Activated CD4-positive, alpha-beta T cell treated with anti-CD3 and anti-CD28 coated beads for 24 hours (primary cell): ENCODE measurements around the gene ZFYVE28.

Experiments used
- DNase-seq, 2 donors: peaks; one replicate each; pipeline ENCODE4 v3.0.0-alpha.2; 2020; ENCODE audit warnings: low read depth in 2 of 2

Gene ZFYVE28

DNA sequence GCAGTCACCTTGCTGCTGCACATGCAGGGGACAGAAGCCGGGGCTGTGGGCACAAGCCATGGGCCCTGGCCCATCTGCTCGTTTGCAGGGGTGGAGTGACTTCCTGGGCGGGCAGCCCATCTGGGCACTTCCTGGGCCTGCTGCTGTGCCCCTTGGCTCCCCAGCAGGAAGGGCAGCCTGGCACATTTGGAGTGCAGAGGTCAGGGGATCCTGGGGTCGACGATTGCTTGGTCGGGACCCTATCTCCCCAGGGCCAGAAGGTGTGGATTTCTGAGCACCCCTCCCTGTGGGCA, 145.7 kb downstream of the ZFYVE28 start:
- DNase-seq: no peak

DNA sequence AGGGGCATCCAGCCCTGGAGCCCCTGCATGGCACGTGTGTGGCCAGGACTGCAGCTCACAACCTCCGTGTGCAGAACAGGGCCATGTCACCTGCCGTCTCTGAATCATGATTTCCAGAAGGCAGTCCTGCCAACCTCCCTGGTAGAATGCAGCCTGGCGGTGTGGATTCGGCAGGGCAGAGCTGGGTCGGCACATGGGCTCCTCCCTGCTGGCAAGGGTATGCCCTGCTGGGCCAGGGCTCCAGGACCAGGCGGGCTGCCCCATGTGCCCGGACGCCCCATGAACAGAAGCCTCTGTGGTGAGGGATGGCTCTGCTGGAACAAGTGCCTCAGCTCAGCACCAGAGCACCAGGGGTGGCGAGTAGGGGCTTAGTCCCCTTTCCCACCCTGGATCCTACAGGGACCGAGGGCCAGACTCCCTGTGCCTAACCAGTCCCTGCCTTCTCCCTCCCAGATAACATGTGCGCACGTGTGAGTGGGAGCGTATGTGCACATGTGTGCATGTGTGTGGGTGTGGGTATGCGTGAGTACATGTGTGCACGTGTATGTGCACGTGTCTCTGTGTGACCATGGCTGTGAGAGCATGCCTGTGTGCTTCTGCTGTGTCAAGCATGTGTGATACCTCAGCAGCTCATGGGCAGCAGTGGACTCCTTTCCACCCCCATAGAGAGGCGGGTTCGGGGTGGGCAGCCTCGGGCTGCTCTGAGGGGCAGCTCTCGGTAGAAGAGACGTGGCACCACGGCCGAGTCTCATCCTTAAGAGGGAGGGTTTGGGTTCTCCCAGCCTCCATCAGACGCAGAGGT, 146.2 kb downstream of the ZFYVE28 start:
- no peak for DNase-seq

DNA sequence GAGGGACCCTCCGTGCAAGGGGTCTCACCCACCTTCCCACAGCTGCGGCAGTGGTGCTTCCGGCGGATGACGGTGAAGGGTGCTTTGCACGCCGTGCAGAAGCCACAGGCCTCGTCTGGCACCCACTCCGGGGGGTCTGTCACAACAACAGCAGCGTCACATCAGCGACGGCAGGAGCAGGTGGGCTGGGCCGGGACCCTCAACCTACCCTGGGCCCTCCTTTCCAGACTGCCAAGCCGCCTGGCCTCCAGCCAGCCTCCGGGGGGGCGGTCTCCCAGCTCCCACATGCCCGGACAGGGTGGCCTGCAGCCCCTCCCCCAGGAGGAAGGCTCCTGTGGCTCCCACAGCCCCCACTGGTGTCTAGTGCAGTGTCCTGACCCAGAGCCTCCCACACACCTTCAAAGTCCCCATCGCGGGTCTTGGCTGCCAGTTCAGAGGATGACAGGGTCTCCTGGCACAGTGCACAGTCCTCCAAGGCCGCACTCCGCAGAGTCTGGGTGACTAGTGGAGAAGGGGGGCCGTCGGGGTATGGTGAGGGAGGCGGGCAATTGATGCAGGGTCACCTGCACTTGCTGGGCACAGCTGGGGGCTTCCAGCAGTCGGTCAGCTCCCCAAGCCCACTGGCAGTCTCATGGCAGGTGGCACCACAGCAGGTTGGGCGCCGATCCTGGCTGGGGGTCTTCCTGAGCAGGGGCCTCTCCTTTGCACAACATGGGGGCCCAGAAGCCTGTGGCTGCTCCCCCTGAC, 147.0 kb downstream of the ZFYVE28 start:
- DNase-seq: no peak

DNA sequence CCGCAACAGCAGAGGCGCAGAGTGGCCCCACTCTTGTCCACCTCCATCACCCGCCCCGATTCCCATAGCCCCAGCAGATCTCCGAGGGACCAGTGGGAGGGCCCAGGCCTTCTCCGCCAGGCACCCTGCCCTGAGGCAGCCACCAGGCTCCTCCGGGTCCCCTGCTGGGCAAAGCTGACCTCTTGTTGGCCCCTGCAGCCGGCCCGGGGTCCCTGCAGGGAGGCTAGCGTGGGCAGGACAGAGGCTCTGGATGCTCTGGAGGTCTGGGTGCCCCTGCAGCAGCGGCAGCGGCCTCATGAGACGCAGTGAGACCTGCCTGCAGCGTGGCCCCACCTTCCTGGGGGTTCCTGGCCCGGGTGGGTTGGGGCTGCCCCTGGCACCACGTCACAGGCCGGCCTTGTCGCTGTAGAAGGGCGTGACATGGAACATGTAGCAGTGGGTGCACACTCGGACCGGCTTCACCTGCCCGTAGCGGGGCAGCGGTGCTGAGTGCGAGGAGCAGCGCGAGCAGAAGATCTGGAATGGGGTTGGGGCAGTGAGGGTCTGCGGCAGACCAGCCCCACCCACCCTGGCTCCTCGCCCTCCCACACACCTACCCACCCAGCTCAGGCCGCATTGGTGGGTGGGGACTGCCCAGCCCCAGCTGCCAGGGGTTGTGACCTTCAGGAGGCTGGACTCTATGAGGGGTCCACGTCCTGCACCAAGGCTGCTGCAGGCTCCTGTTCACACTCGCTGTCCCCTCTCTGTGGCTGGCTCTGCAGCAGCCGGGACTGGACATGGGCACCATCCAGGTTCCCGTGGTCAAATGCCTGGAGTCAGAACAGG, 147.9 kb downstream of the ZFYVE28 start:
- DNase-seq: no peak

DNA sequence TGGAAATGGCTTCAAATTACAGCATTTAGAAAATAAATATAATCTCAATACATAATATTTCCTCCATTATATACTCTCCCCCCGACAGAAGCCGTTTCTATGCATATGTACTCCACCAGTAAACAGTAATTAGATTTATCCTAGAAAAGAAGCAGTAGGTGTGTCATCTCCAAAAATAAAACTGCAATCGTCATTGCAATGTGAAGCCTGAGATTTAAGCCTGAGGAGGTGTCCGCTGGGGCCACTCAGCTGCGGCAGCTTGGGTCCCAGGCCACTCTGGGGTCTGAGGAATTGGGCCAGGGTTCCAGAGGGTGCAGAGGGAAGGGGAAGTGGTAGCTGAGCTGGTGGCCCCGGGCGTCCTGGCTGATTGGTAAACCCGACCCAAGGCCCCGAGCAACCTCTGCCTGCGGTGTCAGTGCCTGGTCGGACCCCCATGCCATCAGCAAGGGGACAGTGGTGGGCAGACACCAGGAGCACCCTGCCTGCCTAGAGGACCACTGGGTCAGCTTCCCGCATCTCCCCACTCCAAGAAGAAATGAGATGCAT, 148.8 kb downstream of the ZFYVE28 start:
- no peak for DNase-seq

DNA sequence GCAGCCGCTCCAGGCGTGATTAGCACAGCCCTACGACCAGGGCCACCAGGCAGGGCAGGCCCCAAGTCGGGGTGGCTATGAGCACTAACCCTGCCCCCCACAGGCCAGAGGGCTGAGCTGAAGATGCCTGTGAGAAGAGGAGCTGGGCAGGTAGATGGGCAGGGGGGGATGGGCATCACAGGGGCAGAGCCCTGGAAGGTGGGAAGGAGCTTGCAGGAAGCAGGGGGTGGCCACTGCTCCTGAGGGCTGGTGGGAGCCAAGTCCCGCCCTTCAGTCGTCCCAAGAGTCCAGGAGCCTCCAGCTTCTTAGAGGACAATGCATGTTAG, 149.3 kb downstream of the ZFYVE28 start:
- DNase-seq: no peak

DNA sequence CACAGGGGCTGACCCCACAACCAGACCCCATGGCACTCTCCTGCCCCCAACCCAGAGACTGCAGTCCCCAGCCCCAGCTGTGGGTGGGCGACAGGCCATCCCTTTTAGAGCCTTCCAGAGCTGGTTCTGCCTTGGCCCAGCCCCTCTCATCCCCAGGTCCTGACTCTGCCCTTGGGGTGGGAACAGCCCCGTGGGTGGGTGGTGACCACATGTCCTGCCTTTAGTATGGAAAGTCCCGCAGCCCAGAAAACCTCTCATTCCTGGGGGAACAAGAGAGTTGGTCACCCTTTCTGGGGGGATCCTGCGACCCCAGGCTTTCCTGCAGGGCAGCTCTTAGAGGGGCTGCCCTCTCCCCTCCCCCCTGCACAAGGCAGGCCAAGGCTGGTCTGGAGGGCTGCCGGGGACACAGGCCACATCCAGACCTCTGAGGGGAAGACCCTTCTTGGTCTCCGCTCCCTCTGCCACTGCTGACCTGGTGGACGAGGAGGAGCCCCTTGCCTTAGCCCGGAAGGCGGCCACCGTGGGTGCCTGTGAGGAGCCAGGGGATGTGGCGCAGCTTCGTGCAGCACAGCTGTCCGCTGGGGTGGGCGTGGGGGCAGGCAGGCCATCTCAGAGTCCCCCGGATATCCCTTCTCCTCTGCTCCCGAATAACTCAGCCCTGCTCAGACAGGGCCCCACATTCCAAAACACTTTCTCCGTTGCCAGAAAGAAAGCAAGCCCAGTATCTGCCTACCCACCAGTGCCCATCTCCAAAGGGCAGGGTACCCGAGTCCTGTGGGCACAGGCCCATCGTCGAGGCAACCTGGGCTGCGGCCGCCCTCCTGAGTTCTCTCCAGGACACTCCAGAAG, 149.9 kb downstream of the ZFYVE28 start:
- no peak for DNase-seq

DNA sequence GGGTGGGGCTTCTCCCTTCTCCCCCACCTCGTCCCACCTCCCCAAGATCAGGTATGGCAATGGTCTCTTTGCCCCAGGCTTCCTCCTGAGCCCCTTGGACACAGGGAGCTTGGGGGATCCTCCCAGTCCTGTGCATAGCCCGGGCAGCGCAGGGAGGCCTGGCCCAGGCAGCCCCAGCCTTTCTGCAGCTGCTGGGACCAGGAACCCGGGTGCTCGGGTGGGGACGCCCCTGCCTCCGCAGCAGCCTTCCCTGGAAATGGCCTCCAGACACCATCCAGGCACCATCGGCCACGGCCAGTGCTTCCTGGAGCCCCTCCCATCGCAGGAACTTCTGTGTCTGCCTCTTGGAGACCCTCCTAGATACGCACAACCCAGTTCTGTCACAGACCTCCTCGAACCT, 150.6 kb downstream of the ZFYVE28 start:
- no peak for DNase-seq

DNA sequence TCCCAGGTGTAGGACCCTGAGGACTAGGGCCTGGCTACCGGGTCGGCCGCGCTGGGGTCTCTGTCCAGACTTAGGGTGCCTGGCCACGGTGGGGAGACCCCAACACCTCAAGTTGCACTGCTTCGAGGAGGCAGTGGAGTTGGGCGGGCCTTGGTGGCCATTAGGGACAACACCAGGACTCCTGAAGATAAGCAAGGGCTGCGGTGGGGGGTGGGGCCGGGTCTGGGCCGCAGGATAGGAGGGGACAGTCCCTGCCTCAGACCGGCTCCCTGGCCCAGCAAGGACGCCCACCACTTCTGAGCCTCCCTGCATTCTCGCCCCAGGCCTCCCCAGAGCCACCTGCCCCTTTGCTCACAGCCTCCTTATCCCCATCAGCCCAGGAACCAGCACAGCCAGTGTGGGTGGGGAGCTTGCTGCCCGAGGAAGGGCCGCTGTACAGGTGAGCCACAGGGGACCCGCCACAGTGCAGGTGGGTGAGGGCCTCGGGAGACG, 151.1 kb downstream of the ZFYVE28 start:
- DNase-seq: no peak

DNA sequence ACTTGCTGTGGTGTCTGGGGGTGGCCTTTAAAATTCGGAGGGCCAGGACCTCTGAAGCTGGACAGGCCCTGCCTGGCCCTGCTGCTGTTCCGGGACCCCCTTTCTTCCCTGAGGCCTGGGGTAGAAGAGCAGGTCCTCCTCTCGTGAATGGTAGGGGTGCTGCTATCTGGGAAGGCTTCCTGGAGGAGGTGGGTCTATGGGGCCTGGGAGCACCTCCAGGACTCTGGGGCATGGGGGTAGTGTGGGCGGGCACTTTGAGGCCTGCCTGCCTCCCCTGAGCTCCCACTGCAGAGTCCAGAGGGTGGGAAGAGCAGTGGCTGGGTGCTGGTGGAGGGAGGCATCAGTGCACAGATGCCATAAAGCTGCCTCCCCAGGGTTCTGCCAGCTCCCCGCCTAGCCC, 151.6 kb downstream of the ZFYVE28 start:
- no peak for DNase-seq

DNA sequence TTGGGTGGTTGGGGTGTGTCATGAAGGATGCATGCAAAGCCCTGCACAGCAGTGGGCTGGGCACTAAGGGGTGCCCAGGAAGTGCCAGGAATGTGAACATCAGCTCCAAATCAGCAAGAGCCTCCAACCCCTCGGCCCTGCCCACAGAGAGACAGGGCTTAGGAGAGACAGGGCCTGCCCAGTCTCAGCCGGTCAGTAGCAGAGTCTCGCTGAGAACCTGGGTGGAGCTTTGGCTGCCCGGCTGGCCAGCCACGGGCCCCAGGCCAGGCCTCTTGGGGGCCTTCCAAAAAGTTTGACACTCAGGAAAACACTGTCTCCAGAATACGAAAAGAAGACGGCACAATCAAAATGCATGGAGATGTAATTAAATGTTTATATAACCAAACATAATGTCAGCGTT, 152.3 kb downstream of the ZFYVE28 start:
- DNase-seq: no peak

DNA sequence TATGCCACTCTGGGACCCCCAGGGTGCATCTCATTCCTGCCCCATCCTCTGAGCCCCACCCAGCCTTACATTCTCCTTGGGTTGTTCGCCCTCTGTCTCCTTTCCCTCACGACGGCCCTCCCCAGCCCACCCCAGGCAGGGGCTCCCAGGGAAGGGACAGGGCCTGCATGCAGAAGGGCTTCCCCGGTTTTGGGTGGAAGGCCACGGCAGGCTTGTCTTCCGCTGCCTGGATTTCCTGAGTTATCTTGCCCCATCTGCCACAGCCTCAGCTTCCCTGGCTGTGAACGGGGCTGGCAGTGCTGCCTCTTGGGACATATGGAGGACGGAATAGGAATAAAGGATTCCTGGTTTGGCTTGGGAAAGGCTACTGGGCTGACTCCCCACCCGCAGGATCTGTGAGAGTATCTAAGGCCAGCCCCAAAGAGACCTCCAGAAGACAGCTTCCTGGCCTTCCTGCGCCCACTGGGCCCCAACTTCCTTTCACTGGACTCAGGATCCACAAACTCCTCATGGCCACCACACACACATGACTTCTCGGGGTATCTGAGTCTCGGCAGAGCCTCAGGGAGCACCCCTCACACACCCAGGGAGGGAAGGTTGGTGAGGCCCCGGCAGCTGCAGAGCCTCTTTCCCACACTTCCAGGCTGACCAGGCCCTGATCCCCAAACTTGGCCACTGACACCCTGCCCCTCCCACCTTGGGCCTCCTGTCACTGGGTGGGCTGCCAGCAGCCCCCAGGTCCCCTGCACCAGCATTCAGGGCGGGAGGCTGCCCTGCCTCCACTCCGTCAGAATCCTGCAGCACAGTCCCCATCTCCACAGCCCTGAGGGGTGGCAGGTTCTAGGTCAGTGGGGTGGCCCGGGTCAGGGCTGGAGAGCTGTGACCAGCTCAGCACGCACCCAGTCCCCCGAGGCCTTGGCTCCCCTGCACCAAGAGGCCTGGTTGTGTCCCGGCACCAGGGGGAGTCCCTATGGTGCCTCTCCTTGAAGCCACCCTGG, 153.0 kb downstream of the ZFYVE28 start:
- no peak for DNase-seq

DNA sequence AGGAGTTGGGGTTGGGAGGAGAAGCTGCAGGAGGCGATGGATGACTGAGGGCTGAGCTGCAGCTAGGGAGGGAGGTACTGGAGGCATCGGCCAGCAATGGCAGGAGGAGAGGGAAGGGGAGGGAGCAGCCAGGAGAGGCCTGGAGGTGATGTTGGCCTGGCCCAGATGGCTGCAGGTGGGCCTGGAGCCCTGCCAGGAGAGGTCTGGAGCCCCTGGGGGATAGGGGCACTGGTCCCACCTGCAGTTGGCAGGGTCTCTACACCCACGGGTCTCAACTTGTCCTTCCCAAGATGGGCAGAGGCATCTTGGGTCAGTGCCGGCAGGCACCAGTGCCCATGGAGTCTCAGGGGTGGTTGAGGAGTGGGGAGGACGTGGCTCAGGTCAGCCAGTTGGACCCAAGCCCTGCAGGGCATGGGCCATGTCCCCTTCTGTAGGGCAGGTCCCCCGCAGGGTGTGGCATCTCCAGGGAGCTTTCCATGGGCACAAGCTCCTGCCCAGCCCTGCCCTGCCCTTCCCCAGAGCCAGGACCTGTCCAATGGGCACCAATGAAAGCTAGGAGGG, 153.9 kb downstream of the ZFYVE28 start:
- DNase-seq: no peak

DNA sequence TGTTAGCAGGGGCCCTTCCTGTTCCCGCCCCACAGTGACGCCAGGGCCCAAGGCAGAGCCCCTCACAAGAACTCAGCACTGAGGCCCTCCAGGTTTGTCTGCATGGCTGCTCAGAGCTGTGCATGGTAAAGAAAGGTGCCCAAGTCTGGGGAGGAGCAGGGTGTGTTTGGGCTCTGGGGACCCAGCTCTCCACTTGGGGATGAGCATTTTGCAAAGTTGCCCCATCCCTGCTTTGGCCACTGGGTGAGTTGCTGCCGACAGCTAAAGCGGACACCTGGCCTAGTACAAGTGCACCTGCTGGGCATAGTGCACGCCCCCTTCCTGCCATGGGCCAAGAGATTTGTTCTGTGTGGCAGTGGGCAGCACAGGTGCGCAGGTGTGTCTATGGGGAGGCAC, 154.5 kb downstream of the ZFYVE28 start:
- DNase-seq: no peak

DNA sequence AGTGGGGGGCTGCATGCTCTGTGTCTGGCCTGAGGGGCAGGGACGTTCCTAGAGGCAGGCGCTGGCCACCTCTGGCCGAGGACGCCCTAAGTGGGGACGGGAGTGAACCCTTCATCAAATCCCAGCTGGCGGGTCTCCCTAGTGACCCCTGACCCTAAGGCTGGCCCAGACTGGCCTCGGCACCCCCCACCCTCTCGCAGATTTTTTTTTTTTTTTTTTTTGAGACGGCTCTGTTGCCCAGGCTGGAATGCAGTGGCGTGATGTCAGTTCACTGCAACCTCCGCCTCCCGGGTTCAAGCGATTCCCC, 155.5 kb downstream of the ZFYVE28 start:
- DNase-seq: no peak

DNA sequence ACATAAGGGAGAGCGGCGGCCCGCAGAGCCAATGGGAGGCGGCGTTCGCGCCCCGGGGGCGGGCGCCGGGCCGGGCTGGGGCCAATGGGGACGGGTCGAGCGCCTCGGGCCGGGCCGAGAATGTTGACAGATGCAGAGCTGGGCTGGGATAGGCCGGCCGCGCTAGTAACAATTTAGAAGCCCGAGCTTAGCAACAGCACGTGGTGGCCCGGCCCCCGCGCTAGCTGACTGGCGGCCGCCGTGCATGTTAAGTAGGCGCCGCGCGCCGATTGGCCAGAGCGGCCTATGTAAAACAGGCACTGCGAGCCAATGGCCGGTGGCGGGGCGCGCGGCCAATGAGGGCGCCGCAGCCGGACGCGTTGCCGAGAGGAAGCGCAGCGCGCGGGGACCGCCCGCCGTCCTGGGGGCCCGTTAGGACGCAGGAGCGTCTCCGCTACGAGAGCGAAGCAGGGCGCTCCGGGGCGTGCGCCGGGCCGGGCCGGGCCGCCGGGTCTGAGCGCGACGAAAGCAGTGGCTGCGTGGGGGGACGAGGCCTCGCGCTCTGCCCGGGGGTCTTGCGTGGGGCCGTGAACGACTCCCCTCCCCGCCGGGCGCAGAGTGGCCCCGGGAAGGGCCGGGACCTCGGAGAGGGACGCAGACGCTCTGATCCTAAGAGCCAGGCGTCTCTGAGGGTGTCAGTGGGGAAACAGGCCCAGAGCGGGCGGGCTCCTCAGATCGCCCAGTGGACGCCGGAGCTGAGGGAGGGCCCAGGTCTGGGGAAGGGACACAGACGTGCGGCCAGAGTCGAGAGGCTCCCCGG, 156.1 kb downstream of the ZFYVE28 start:
- DNase-seq: peak; percentile 92 to 94

DNA sequence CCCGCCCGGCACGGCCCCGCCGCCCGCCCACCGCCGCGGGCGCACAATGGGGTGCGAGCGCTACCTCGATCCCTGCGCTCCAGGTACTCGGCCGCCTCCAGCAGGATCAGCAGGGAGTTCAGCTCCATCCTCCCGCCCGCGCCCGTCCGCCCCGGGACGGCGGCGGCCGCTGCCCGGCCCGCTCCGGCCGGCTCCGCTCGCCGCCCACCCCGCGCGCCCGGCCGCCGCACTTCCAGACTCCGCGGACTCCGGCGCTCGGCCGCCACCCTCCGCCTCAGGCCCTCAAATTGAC, 156.6 kb downstream of the ZFYVE28 start, which contains the start of gene MXD4:
Gene MXD4 (minus strand): TSS at position 257 of the 292 bp plus-strand sequence. CDS start 129 bp downstream, at position 128.
- no peak for DNase-seq

DNA sequence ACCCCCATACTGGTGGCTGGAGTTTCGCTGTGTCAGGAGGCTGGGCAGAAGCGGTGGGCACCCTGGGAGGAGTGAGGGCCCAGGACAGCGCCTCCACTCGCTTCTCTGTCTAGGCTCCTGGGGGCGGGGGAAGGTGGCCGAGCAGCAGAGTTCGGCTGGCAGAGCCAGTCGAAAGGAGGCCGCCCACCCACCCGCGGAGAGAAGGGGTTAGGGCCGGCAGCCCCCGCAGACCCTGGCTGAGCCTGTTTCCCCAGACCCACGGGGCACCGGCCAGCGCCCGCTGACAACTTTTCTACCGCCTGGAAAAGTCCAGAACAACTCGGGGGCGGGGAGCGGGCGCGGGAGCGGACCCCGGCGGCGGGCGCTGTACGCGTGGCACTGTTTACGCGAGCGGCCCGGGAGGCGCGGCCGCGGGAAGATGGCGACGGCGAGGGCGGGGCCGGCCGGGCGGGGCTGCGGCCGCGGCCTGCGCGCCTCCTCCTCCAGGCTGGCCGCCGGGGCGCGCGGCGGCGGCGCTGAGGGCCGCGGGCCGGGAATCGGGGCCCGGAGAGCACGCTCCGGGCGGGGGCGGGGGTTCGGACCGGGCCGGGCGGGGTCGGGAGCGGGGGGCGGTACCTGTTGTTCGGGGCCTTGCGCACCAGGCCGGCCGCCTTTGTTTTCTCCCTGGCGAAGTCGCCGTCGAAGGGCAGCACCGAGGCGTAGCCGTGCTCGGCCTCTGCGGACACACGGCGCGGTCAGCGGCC, 157.2 kb downstream of the ZFYVE28 start:
- DNase-seq: peak; percentile 33 to 39
